CD1c-positive myeloid dendritic cell (primary cell): ENCODE data around the gene CABLES2.
"Not testable (repeated sequence)": the region's sequence is repeated elsewhere in the genome, so short reads cannot be mapped to it uniquely, and the experiment has no call there.

Experiments used
- DNase-seq: peaks from one replicate; pipeline ENCODE4 v3.0.0-alpha.2; 2016; ENCODE audit errors: extremely low spot score

The CABLES2 gene

GRCh38 chr20:62390317-62391164 is 16.5 kb downstream of the CABLES2 start:
- no peak for DNase-seq

DNA sequence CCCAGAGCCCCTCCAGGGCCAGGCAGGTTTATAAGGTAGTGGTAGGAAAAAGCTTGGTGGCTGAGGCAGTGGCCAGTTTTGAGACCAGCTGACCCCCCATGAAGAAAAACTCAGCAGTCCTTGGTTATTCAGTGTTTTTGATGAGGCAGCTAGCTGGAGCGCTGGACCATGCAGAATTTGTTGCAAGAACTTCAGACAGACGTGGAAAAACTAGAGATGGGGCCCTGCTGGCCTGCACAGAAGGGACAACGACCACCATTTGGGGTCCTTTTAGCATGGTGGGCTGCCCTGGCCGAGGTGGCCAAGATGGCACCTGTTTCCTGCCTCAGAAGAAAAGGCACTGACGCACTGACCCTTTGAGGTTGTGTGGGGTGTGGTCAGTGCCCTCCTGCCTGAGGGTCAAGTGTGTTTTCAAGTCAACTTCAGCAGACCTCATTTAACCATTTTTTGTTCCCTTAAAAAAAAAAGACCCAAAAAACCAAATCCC is 17.4 kb downstream of the CABLES2 start:
- no peak for DNase-seq

DNA sequence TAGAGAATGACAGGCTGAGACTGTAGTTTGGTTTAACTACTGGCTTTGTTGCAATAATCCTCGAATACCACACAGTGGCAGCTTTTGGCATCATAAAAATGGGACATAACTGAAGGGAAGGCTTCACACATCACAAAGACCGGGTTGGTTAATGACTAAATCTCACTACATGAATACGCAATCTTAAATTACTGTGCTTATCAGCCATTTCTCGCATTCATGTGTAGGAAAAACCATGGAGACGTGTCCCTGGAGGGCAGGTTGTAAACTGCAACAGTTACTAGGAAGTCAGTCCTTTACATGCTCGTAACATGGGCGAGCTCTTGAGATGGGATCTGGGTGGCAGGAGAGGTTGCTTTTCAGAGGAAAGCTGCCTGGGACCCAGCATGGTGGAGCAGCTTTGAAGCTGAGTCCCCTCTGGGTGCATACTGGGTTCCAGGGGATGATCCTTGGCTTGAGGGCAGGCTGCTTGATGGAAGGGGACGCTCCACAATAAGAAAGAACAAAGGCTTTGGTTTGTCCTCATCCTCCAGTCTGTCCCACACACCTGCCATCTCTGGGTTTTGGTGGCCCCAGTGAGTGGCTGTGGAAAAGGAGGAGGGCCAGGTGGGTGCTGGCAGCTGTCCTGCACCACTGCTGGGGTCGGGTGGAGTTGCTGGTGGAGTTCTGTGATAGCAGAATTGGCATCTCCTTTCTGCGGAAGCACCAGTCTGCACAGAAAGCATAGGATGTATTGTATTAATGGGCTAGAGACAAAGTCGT is 18.1 kb downstream of the CABLES2 start:
- no peak for DNase-seq

DNA sequence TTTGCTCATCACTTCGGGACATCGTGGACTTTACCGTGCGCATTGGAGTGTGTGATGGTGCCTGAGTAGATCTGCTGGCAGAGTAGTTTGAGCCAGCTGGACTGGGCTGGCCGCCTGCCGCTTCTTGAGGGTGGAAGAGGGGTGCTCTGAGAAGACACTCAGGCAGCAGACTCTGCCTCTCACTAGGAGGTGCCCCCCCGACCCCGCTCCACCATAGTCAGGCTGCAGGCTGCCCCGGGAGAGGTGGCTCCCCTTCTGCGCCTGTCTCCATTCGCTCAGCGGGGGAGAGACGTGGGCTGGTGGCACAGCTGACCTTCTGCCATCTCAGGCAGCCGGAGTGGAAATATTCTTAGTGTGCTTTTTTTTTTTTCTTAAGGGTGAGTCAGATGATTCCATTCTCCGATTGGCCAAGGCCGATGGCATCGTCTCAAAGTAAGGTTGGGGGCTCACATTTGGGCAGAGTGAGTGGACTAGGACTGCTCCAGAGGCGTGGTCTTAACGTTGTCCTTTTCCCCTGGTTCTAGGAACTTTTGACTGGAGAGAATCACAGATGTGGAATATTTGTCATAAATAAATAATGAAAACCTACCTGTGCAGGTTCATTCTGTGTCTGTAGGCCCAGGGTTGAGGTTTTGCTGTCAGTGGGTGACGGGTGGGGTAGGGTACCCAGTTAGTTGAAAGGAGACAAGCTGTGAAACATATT is 19.0 kb downstream of the CABLES2 start:
- DNase-seq, result no peak

DNA sequence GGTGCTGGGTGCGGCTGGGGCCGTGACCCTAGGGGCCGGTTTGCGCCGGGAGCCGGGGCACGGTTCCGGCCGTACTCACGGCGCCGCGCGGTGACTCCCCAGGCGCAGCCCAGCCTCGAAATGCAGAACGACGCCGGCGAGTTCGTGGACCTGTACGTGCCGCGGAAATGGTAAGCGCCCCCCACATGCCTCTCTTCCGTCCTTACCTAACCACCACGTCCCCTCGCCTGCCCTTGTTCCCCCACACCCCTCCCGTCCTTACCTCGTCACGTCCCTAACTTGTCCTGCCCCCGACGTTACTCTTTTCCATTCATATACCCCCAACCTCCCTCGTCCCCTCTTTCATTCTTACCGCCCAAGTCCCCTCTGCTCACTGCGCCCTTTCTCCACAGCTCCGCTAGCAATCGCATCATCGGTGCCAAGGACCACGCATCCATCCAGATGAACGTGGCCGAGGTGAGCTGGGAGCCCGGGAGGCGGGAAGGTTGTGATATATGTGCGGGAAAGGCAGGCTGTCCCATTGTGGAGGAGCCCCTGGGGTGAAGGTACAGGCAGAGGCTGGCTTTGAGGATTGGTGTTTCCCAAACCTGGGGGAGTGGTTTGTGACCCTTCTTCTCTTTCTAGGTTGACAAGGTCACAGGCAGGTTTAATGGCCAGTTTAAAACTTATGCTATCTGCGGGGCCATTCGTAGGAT is 19.7 kb downstream of the CABLES2 start:
- no peak for DNase-seq

- peak; percentile 96 for DNase-seq
Measured at GRCh38 chr20:62386383-62387218, 20.5 kb downstream of the CABLES2 start, which contains the start of gene RPS21. Gene RPS21, plus strand, starts transcription at chr20:62387103. Its CDS starts 236 bp downstream, at chr20:62387339.

DNA sequence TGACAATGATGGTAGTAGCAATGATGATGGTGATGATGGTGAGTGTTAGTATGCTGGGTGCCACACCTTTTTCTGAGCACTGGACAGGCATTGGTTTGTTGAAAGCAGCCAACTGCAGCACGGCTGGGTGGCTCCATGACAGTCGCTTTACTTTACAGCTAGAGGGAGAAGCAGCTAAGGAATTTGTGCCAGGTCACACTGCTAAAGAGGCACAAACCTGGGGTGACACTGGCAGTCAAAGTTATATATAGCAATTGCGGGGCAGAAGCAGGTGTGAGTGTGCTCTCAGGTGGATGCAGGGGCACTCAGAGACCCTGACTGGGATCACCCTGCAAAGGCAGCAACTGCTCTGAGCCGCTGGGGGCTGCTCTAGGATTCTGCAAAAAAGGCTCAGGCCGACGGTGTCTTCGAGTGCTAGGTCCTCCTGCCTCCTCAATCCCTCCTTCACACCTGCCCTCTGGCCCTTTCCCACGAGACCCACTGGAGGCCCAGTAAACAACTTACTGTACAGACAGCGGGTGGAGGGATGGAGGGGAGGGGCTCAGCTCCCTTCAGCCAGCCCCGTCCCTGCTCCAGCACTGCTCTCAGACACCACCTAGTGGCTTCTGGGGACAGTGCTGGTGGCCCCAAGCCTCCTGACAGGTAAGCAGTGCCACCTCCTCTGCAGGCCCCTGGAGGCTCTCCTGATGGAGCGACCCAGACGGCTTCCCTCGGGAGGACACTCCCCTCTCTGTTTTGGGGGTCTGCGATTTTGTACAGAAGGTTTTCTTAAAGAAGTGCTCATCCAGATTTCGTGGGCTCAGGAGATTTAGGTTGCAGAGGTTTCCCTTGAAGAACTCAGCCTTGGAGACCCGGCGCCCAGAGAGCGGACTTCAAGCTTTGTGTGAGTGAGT is 24.5 kb downstream of the CABLES2 start:
- peak; percentile 76 for DNase-seq

DNA sequence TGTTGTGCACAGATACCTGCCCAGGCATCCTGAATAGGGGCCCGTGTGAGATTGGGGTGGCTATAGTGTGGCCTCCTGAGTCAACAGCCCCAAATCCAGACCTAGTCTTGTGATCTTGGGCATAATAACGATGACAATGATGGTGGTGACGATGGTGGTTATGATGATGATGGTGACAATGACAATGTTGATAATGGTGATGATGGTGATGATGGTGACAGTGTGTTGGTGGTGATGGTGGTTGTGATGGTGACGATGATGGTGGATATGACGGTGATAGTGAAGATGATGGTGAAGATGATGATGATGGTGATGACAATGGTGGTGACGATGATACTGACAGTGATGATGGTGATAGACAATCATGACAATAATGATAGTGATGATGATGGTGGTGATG is 25.2 kb downstream of the CABLES2 start:
- DNase-seq, result no peak

GRCh38 chr20:62381202-62381797 is 25.8 kb downstream of the CABLES2 start:
- no peak for DNase-seq

GRCh38 chr20:62378215-62378614 is 28.9 kb downstream of the CABLES2 start:
- DNase-seq, result no peak

- DNase-seq, result no peak
Measured at GRCh38 chr20:62377615-62378178, 29.4 kb downstream of the CABLES2 start.

DNA sequence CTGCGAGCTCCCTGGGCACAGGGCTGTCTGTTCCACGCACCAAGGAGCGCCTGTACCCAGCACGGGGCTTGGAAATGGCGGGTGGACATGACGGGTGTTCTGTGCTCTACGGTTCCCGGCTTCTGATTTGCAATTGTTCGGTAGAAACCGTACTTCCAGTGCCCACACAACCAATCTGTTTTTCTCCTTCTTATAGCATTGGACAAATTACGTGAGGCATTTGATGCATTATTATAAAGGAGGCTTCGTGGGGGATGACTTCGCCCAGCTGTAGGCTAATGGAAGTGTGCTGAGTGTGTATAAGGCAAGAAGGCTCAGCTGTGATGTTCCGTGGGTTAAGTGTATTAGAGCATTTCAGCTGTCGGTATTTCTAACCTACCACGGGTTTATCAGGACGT is 30.0 kb downstream of the CABLES2 start:
- no peak for DNase-seq

GRCh38 chr20:62376112-62377063 is 30.7 kb downstream of the CABLES2 start:
- no peak for DNase-seq

DNA sequence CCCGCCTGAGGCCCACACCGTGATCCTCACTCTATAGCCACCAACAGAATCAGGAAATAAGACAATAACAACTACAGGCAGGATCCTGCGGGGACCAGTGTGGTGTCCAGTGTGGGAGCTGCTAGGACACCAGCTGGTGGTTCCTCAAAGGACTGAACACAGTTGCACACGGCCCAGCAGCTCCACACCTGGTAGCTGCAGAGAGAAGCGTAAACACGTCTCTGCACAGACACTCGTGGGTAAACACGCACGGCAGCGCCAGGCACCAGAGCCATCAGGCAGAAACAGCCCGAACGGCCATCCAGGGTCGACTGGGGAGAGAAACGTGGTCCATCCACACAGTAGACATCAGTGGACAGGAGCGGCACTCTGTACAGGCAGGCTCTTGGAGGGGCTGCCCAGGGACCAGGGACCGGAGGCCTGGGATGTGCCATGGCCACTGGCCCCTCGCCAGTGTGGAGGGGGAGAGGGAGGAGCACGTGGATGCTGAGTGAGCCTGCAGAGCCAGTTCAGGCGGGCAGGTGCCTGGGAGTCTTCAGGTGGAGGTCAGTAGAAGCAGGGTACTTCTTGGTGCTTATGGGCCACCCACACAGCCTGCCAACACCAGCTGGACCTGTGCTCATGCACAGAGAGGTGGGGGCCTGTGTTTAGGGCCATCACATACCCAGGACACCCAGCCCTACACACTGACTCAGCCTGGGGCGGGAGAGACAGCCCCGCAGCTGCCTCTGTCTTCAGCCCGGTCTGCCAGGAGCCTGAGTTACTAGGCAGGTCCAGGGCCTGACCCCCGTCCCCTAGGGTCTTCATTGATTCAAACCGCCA is 32.5 kb downstream of the CABLES2 start:
- DNase-seq, result peak; percentile 16

DNA sequence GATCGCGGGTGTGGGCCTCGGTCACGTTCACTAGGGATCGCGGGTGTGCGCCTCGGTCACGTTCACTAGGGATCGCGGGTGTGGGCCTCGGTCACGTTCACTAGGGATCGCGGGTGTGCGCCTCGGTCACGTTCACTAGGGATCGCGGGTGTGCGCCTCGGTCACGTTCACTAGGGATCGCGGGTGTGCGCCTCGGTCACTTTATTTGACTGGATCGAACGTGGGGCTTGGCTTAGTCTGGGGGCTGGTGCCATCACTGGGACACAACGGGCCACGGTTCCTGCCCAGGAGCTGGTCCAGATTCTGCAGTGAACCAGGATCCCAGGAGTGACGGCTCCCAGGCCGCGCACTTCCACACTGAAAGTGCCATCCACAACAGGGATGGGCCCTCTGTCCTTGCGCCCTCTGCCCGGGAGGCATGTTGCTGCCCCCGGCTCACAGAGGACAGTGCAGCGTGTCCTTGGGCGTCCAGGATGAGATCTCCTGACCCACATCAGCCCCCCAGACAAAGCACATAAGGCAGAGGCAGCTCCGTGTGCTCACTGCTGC is 33.4 kb downstream of the CABLES2 start:
- DNase-seq, result not testable (repeated sequence)
